WTC11 (cell line): ENCODE data around the gene GALNTL6. TPM values are rescaled to one million over a fixed set of nuclear protein-coding genes. Genes with fewer than 3 reads are reported as not detected.
"Not testable (repeated sequence)": the region's sequence is repeated elsewhere in the genome, so short reads cannot be mapped to it uniquely, and the experiment has no call there.

Source experiments
- ATAC-seq: fragments of 200-7000 bp; cut with Tn5 transposase; 2 replicates; pipeline ENCODE4 v1.10.0; 2021; ENCODE audit warnings: mild to moderate bottlenecking, moderate library complexity
- CTCF ChIA-PET: fragments of 300-600 bp; sonication (Branson Sonifier 250); formaldehyde crosslinking; loops from one replicate; lab custom pipeline; 2021; ENCODE audit warnings: antibody characterized with exemption; lab: Charles Lee
- POLR2A ChIA-PET: fragments of 350-600 bp; sonication (Branson Sonifier 250); formaldehyde crosslinking; loops from one replicate; lab custom pipeline; 2021; ENCODE audit warnings: antibody characterized with exemption; lab: Charles Lee
- DNase-seq: peaks from one replicate; pipeline ENCODE4 v3.0.0; 2021; ENCODE audit warnings: low spot score
- H3K27ac Mint-ChIP-seq: 2 replicates; pipeline ENCODE4 v1.8.0; 2021; ENCODE audit warnings: mixed read lengths
- H3K27me3 Mint-ChIP-seq: 2 replicates; pipeline ENCODE4 v1.8.0; 2021; ENCODE audit warnings: low read depth, mild to moderate bottlenecking, moderate library complexity, mixed read lengths
- H3K36me3 Mint-ChIP-seq: 2 replicates; pipeline ENCODE4 v1.8.0; 2021; ENCODE audit warnings: mixed read lengths
- H3K4me1 Mint-ChIP-seq: 2 replicates; pipeline ENCODE4 v1.8.0; 2022; ENCODE audit warnings: mixed read lengths
- H3K4me3 Mint-ChIP-seq: 2 replicates; pipeline ENCODE4 v1.8.0; 2021; ENCODE audit warnings: mild to moderate bottlenecking, moderate library complexity, mixed read lengths
- H3K9me3 Mint-ChIP-seq: 2 replicates; pipeline ENCODE4 v1.8.0; 2021; ENCODE audit warnings: mixed read lengths
- FOXP1 ChIP-seq: sonication (generic); formaldehyde crosslinking; IDR thresholded peaks from 2 replicates; pipeline ENCODE4 v1.8.0; 2022; ENCODE audit warnings: missing genetic modification reagents, mild to moderate bottlenecking, moderate library complexity, borderline replicate concordance
- GRHL2 ChIP-seq: fragments of 250-450 bp; sonication (Bioruptor Pico); IDR thresholded peaks from 2 replicates; pipeline ENCODE4 v1.8.0; 2022; ENCODE audit warnings: mild to moderate bottlenecking, moderate library complexity; ENCODE audit not compliant: insufficient replicate concordance, severe bottlenecking
- GTF2I ChIP-seq: fragments of 250-450 bp; sonication (Bioruptor Pico); conservative IDR thresholded peaks from 2 replicates; pipeline ENCODE4 v1.4.0; 2021; ENCODE audit warnings: mild to moderate bottlenecking
- HMGXB4 ChIP-seq: sonication (generic); formaldehyde crosslinking; IDR thresholded peaks from 2 replicates; pipeline ENCODE4 v1.8.1; 2023; ENCODE audit warnings: mild to moderate bottlenecking, moderate library complexity, missing genetic modification reagents
- KAT7 ChIP-seq: sonication (generic); formaldehyde crosslinking; IDR thresholded peaks from 2 replicates; pipeline ENCODE4 v1.8.1; 2023; ENCODE audit warnings: missing genetic modification reagents, mild to moderate bottlenecking, borderline replicate concordance
- MLX ChIP-seq: sonication (generic); formaldehyde crosslinking; IDR thresholded peaks from 2 replicates; pipeline ENCODE4 v1.8.1; 2023; ENCODE audit warnings: mild to moderate bottlenecking, missing genetic modification reagents, moderate library complexity
- MYBL2 ChIP-seq: sonication (generic); formaldehyde crosslinking; IDR thresholded peaks from 2 replicates; pipeline ENCODE4 v1.8.1; 2023; ENCODE audit warnings: mild to moderate bottlenecking, moderate library complexity, missing genetic modification reagents
- NFE2L1 ChIP-seq: sonication (generic); formaldehyde crosslinking; IDR thresholded peaks from 2 replicates; pipeline ENCODE4 v1.8.1; 2023; ENCODE audit warnings: missing genetic modification reagents
- NR3C1 ChIP-seq: sonication (generic); formaldehyde crosslinking; conservative IDR thresholded peaks from 2 replicates; pipeline ENCODE4 v1.8.1; 2023; ENCODE audit warnings: low read depth, mild to moderate bottlenecking, missing genetic modification reagents
- PREB ChIP-seq: sonication (generic); formaldehyde crosslinking; IDR thresholded peaks from 2 replicates; pipeline ENCODE4 v1.8.1; 2022; ENCODE audit warnings: mild to moderate bottlenecking, missing genetic modification reagents, moderate library complexity, borderline replicate concordance
- PRRX2 ChIP-seq: fragments of 250-450 bp; sonication (Bioruptor Pico); IDR thresholded peaks from 2 replicates; pipeline ENCODE4 v1.8.0; 2021; ENCODE audit warnings: mild to moderate bottlenecking
- ZBTB21 ChIP-seq: sonication (generic); formaldehyde crosslinking; IDR thresholded peaks from 2 replicates; pipeline ENCODE4 v1.8.1; 2023; ENCODE audit warnings: mild to moderate bottlenecking, missing genetic modification reagents, borderline replicate concordance
- ZNF396 ChIP-seq: fragments of 250-450 bp; sonication (Bioruptor Pico); IDR thresholded peaks from 2 replicates; pipeline ENCODE4 v1.8.0; 2021; ENCODE audit warnings: mild to moderate bottlenecking, moderate library complexity, borderline replicate concordance
- total RNA-seq: library from RNA; stranded (reverse); gene quantifications from 3 replicates; pipeline ENCODE4 v1.2.3, GENCODE V29; 2021
- TF ChIP-seq, protein P1 (sequence below): sonication (generic); formaldehyde crosslinking; IDR thresholded peaks from 2 replicates; pipeline ENCODE4 v1.8.0; 2022; ENCODE audit warnings: mild to moderate bottlenecking, missing genetic modification reagents
- TF ChIP-seq, protein P2 (sequence below): sonication (generic); formaldehyde crosslinking; IDR thresholded peaks from 2 replicates; pipeline ENCODE4 v1.8.1; 2023; ENCODE audit warnings: mild to moderate bottlenecking, missing genetic modification reagents
- TF ChIP-seq, protein P3 (sequence below): sonication (generic); formaldehyde crosslinking; IDR thresholded peaks from 2 replicates; pipeline ENCODE4 v1.8.1; 2023; ENCODE audit warnings: mild to moderate bottlenecking, missing genetic modification reagents, moderate library complexity

The GALNTL6 gene
- total RNA-seq, 1 experiment from 2014 or later, result 0.24 TPM

GRCh38 chr4:172881645-172882044 is 1068.4 kb downstream of the GALNTL6 start (continued):
- no peak for TF ChIP-seq FOXP1
- TF ChIP-seq, protein P1, sequence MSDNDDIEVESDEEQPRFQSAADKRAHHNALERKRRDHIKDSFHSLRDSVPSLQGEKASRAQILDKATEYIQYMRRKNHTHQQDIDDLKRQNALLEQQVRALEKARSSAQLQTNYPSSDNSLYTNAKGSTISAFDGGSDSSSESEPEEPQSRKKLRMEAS (CRISPR knock-in tag), result no peak
- TF ChIP-seq PRRX2 (CRISPR knock-in tag), result no peak
- no peak for TF ChIP-seq MYBL2 (CRISPR knock-in tag)
- TF ChIP-seq KAT7 (CRISPR knock-in tag), result no peak
- TF ChIP-seq NR3C1 (CRISPR knock-in tag), result no peak
- TF ChIP-seq HMGXB4 (CRISPR knock-in tag), result no peak
- TF ChIP-seq, all 79 proteins: peak for 0

DNA sequence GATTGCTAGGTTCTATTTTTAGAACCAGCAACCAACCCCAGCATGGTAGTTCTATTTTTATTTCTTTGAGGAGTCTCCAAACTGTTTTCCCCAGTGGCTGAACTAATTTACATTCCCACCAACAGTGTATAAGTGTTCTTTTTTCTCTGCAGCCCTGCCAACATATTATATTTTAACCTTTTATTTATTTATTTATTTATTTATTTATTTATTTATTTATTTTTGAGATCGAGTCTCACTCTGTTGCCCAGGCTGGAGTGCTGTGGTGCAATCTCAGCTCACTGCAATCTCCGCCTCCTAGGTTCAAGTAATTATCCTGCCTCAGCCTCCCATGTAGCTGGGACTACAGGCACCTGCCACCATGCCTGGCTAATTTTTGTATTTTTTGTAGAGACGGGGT is 1074.2 kb downstream of the GALNTL6 start:
- CTCF ChIA-PET, H3K27ac Mint-ChIP-seq, DNase-seq, ATAC-seq, H3K4me1 Mint-ChIP-seq, H3K4me3 Mint-ChIP-seq, H3K27me3 Mint-ChIP-seq, POLR2A ChIA-PET, H3K36me3 Mint-ChIP-seq: not testable (repeated sequence)
- peaks cover 11% of the 10 kb centered on the region for H3K9me3 Mint-ChIP-seq

DNA sequence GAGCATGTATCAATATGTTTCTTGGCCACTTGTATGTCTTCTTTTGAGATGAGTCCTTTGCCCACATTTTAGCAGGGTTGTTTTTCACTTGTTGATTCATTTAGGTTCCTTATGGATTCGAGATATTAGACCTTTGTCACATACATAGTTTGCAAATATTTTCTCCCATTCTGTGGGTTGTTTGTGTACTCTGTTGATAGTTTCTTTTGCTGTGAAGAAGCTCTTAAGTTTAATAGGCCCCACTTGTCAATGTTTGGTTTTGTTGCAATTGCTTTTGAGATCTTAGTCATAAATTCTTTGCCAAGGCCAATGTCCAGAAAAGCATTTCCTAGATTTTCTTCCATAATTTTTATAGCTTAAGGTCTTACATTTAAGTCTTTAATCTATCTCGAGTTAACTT is 1074.8 kb downstream of the GALNTL6 start:
- DNase-seq, result no peak
- Mint-ChIP-seq H3K9me3 (peaks cover 11% of the 10 kb centered on the region), H3K4me1 (no peaks in the 10 kb centered on the region; the same call in 1 of the 2 replicates), H3K4me3 (no peak overlapping the region), H3K27ac (no peak overlapping the region), H3K27me3 (no peaks in the 10 kb centered on the region), H3K36me3 (no peaks in the 10 kb centered on the region)
- no peak for ATAC-seq
- POLR2A ChIA-PET, result no interaction called here
- CTCF ChIA-PET, result no interaction called here
- TF ChIP-seq GRHL2 (no peak), GTF2I (no peak), ZBTB21 (no peak), PRRX2 (CRISPR knock-in tag) (no peak), MLX (no peak), NFE2L1 (no peak), PREB (CRISPR knock-in tag) (no peak), ZNF396 (CRISPR knock-in tag) (no peak)
- TF ChIP-seq, protein P2, sequence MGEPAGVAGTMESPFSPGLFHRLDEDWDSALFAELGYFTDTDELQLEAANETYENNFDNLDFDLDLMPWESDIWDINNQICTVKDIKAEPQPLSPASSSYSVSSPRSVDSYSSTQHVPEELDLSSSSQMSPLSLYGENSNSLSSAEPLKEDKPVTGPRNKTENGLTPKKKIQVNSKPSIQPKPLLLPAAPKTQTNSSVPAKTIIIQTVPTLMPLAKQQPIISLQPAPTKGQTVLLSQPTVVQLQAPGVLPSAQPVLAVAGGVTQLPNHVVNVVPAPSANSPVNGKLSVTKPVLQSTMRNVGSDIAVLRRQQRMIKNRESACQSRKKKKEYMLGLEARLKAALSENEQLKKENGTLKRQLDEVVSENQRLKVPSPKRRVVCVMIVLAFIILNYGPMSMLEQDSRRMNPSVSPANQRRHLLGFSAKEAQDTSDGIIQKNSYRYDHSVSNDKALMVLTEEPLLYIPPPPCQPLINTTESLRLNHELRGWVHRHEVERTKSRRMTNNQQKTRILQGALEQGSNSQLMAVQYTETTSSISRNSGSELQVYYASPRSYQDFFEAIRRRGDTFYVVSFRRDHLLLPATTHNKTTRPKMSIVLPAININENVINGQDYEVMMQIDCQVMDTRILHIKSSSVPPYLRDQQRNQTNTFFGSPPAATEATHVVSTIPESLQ (CRISPR knock-in tag), result no peak
- TF ChIP-seq, protein P3, sequence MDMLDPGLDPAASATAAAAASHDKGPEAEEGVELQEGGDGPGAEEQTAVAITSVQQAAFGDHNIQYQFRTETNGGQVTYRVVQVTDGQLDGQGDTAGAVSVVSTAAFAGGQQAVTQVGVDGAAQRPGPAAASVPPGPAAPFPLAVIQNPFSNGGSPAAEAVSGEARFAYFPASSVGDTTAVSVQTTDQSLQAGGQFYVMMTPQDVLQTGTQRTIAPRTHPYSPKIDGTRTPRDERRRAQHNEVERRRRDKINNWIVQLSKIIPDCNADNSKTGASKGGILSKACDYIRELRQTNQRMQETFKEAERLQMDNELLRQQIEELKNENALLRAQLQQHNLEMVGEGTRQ (CRISPR knock-in tag), result no peak
- TF ChIP-seq, protein P1 (CRISPR knock-in tag), result no peak
